Measurements from ENCODE around the gene MUC20. TPM values are rescaled to one million over a fixed set of nuclear protein-coding genes. Genes with fewer than 3 reads are reported as not detected.
"Not testable (repeated sequence)": the region's sequence is repeated elsewhere in the genome, so short reads cannot be mapped to it uniquely, and the experiment has no call there.

MUC20 gene
- total and polyA plus RNA-seq, 2 of the 8 experiments (the other 6 are each of a cell fraction or from before 2014, with no cell fraction given): 0.24 to 0.26 TPM

DNA sequence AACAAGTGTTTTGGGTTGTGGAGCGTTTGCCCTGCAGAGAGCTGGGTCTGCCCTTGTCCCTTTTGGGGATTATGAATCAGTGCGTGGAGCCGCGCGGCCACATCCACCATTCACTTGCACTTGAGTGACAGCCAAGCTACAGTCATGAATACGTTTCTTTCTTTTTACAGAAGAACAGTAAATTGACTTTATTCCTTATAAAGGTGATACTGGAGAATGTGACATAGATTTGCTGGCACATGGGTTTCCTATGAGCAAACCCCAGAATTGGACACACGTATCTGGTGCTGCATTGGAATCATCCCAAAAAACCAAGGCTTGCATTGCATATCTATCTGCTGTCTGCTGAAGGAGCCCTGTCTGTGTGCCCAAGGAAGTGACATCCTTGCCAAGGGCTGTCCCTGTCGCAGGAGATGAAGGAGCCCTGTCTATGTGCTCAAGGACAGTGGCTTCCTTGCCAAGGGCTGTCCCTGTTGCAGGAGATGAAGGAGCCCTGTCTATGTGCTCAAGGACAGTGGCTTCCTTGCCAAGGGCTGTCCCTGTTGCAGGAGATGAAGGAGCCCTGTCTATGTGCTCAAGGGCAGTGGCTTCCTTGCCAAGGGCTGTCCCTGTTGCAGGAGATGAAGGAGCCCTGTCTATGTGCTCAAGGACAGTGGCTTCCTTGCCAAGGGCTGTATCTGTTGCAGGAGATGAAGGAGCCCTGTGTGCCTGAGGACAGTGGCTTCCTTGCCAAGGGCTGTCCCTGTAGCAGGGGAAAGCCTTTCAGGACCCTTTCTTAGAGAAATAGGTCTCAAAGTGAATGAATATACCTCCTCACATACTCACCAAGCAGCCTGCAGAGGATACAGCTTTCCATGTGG lies 26.3 kb upstream of the MUC20 start:
- not testable (repeated sequence) for H3K23me2 ChIP-seq (ENCODE audit: low read depth, low read length); H3K27ac ChIP-seq (ENCODE audit: low read depth, low read length); H3K79me2 ChIP-seq (ENCODE audit: control insufficient read depth in 1 of 2, insufficient read depth in 2 of 2, low read length in 2 of 2); FAIRE-seq; H2BK12ac ChIP-seq (ENCODE audit: low read depth, low read length); H3K27me3 ChIP-seq (replicated peaks in 1 of 4; ENCODE audit: control insufficient read depth in 3 of 4, extremely low read depth in 1 of 4, insufficient read depth in 3 of 4, low read length in 3 of 4); H3K23ac ChIP-seq (ENCODE audit: insufficient read length); H3K56ac ChIP-seq (replicated peaks; ENCODE audit: insufficient read length, low read depth, low read length); DNase-seq (ENCODE audit: low read depth in 1 of 2, low spot score in 2 of 2); H2BK120ac ChIP-seq (replicated peaks; ENCODE audit: low read depth, low read length); H3K4me3 ChIP-seq (ENCODE audit: extremely low read depth in 1 of 4, insufficient read depth in 2 of 4, low read depth in 3 of 4, low read length in 4 of 4); H2BK15ac ChIP-seq (ENCODE audit: low read length); H2BK20ac ChIP-seq (ENCODE audit: low read length); H4K5ac ChIP-seq (ENCODE audit: insufficient read length, low read depth, low read length); H4K8ac ChIP-seq (ENCODE audit: extremely low read depth, insufficient read depth, low read length); H2BK5ac ChIP-seq (ENCODE audit: low read depth, low read length); H2AFZ ChIP-seq (ENCODE audit: low read length); H4K91ac ChIP-seq (replicated peaks; ENCODE audit: insufficient read length, low read length); H3K9ac ChIP-seq (replicated peaks in 1 of 4; ENCODE audit: extremely low read depth in 1 of 4, low read depth in 3 of 4, low read length in 3 of 4); H3K79me1 ChIP-seq (ENCODE audit: low read depth, low read length); H3K18ac ChIP-seq (ENCODE audit: extremely low read depth, low read length); H2AK5ac ChIP-seq (ENCODE audit: low read depth, low read length); H3K4me2 ChIP-seq (ENCODE audit: insufficient read depth in 1 of 2, low read depth in 2 of 2, low read length in 2 of 2); H3K4ac ChIP-seq (replicated peaks; ENCODE audit: insufficient read length, low read depth, low read length); H3K36me3 ChIP-seq (ENCODE audit: control insufficient read depth in 2 of 4, insufficient read depth in 4 of 4, low read length in 3 of 4); H3K9me3 ChIP-seq (ENCODE audit: insufficient read depth in 2 of 2, low read depth in 1 of 2, low read length in 1 of 2); H4K20me1 ChIP-seq (replicated peaks in 1 of 2; ENCODE audit: control insufficient read depth in 1 of 2, insufficient read depth in 2 of 2, low read length in 2 of 2); H3K14ac ChIP-seq (ENCODE audit: insufficient read length)
- 78% methylated on average over 8 of the region's 8 CpGs; no CpG with 5 or more reads in 1 of the 2 experiments for WGBS, 2 experiments (ENCODE audit: extremely low coverage in 1 of 2, insufficient coverage in 1 of 2, insufficient read length in 1 of 2, insufficient replicate concordance in 2 of 2, low coverage in 1 of 2, low lambda C conversion rate in 2 of 2, missing lambda C conversion rate in 1 of 2)
- ChIA-PET CTCF (ENCODE audit: partially characterized antibody) (interaction anchor here (1.1 kb wide), 1 partner anchor 157 kb away, joined by 3 read pairs; no protein-coding TSS in a partner anchor), POLR2A (ENCODE audit: partially characterized antibody) (interaction anchor here (1.3 kb wide), 1 partner anchor 24 kb away, joined by 3 read pairs; no protein-coding TSS in a partner anchor)
- peaks cover 8 to 24% (median 12%) of the 10 kb centered on the region in 4 experiments; a peak in 6 of 7 replicates for H3K4me1 ChIP-seq (replicated peaks in 1 of 4; ENCODE audit: control insufficient read depth in 3 of 4, insufficient read depth in 4 of 4, low read length in 3 of 4)

Data from H1 (cell line).